ENCODE data around the gene RWDD1. TPM values are rescaled to one million over a fixed set of nuclear protein-coding genes. Genes with fewer than 3 reads are reported as not detected.

The RWDD1 gene
- total and polyA plus RNA-seq, 3 donors from 2014 or later = 15.6 to 27.8 (median 20.5) TPM

- Histone ChIP-seq H3K4me1 (no peaks in the 10 kb centered on the region), H3K27me3 (no peaks in the 10 kb centered on the region), H3K27ac (no peak overlapping the region), H3K36me3 (ENCODE audit: low read depth, missing control alignments) (no peaks in the 10 kb centered on the region), H3K4me3 (no peak overlapping the region), H3K9me3 (no peaks in the 10 kb centered on the region)
- no peak for DNase-seq
- TF ChIP-seq, protein P1, sequence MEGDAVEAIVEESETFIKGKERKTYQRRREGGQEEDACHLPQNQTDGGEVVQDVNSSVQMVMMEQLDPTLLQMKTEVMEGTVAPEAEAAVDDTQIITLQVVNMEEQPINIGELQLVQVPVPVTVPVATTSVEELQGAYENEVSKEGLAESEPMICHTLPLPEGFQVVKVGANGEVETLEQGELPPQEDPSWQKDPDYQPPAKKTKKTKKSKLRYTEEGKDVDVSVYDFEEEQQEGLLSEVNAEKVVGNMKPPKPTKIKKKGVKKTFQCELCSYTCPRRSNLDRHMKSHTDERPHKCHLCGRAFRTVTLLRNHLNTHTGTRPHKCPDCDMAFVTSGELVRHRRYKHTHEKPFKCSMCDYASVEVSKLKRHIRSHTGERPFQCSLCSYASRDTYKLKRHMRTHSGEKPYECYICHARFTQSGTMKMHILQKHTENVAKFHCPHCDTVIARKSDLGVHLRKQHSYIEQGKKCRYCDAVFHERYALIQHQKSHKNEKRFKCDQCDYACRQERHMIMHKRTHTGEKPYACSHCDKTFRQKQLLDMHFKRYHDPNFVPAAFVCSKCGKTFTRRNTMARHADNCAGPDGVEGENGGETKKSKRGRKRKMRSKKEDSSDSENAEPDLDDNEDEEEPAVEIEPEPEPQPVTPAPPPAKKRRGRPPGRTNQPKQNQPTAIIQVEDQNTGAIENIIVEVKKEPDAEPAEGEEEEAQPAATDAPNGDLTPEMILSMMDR (IDR thresholded peaks at IDR 0.05) = no peak
- no peak for TF ChIP-seq POLR2A (IDR thresholded peaks at IDR 0.05)
- intact Hi-C loops (cut with DNase I; ENCODE audit: low total_unique reads) = no loop called here
Measured at GRCh38 chr6:116543149-116543548, 28.2 kb upstream of the RWDD1 start.

GRCh38 chr6:116545651-116546050 is 25.7 kb upstream of the RWDD1 start, which contains the start of gene TRAPPC3L:
TSS of gene TRAPPC3L (minus strand) at chr6:116545684. CDS start at chr6:116545514, 170 bp downstream.
- no peaks in the 10 kb centered on the region for H3K4me1 ChIP-seq
- no peak for DNase-seq
- no peak within 1 kb of the TSS for H3K27ac ChIP-seq
- intact Hi-C loops (cut with DNase I; ENCODE audit: low total_unique reads) = no loop called here
- H3K4me3 ChIP-seq = no peak within 1 kb of the TSS
- H3K27me3 ChIP-seq = no peaks in the 10 kb centered on the region
- no peak for TF ChIP-seq POLR2A (IDR thresholded peaks at IDR 0.05)
- TF ChIP-seq, protein P1 (IDR thresholded peaks at IDR 0.05) = no peak
- WGBS, 2 donors = 58 to 59% methylated on average over 4 of the region's 4 CpGs
- H3K9me3 ChIP-seq = no peaks in the 10 kb centered on the region
- no peaks in the 10 kb centered on the region for H3K36me3 ChIP-seq (ENCODE audit: low read depth, missing control alignments)

- no peak for DNase-seq
- Histone ChIP-seq H3K27ac (no peak overlapping the region), H3K36me3 (ENCODE audit: low read depth, missing control alignments) (no peaks in the 10 kb centered on the region), H3K9me3 (no peaks in the 10 kb centered on the region), H3K4me1 (no peaks in the 10 kb centered on the region), H3K27me3 (no peaks in the 10 kb centered on the region), H3K4me3 (no peak overlapping the region)
- intact Hi-C loops (cut with DNase I; ENCODE audit: low total_unique reads) = no loop called here
- 82 to 88% methylated on average over 6 of the region's 6 CpGs for WGBS, 2 donors
- no peak for TF ChIP-seq POLR2A (IDR thresholded peaks at IDR 0.05)
- TF ChIP-seq, protein P1 (IDR thresholded peaks at IDR 0.05) = no peak
Measured at GRCh38 chr6:116547358-116547757, 23.9 kb upstream of the RWDD1 start.

DNA sequence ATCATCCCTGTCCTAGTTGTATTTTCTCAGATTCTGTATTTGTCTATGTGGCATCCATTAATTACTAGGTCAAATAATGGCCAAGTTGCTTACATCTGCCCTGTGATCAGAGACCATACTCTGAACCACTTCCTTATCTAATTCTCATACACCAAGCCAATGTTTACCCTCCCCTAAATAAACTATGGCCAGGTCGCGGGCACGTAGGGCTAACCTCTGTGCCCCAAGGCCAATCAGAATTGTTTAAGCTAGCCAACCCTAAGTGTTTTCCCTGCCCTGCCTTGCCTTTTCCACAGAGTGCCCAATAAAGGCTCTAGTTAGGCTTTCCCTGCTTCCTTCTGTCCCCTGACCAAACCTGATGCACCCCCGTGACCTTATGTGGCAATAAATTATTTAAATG is 20.5 kb upstream of the RWDD1 start:
- no peaks in the 10 kb centered on the region for H3K9me3 ChIP-seq
- 51 to 61% methylated on average over 4 of the region's 4 CpGs for WGBS, 2 donors
- intact Hi-C loops (cut with DNase I; ENCODE audit: low total_unique reads) = no loop called here

DNA sequence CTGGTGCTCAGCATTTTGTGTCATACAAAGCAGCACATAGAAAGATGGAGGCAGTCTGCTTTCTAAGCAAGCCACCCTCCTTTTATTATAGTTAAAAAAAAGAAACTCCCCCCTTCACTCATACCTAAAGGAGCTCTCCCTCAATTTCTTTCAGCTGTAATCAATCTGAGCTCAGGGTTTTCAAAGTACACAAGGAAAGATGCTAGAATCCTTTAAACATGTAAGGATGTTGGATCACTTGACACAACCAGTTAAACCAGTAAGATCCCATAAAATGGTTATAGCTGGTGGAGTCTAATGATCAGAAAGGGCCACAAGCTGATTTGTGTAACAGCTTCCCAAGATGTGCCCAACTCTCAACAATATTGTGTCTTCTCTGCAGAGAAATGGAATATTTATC is 17.9 kb upstream of the RWDD1 start, which contains the start of gene CALHM4:
CALHM4 (plus strand) TSS at position 301 of the 400 bp plus-strand sequence; CDS start at position 344, 43 bp downstream.
- H3K9me3 ChIP-seq = no peaks in the 10 kb centered on the region
- H3K4me1 ChIP-seq = no peaks in the 10 kb centered on the region
- intact Hi-C loops (cut with DNase I; ENCODE audit: low total_unique reads) = no loop called here
- H3K36me3 ChIP-seq (ENCODE audit: low read depth, missing control alignments) = no peaks in the 10 kb centered on the region
- H3K27ac ChIP-seq = no peak within 1 kb of the TSS
- H3K4me3 ChIP-seq = peak within 1 kb of the TSS in 1 of 2 donors; percentile 18
- no peak for DNase-seq
- TF ChIP-seq, protein P1 (IDR thresholded peaks at IDR 0.05) = no peak
- H3K27me3 ChIP-seq = no peaks in the 10 kb centered on the region

More for the DNA sequence above, 20.5 kb upstream of the RWDD1 start:
- Histone ChIP-seq H3K4me1 (no peaks in the 10 kb centered on the region), H3K27ac (no peak overlapping the region), H3K4me3 (no peak overlapping the region), H3K36me3 (ENCODE audit: low read depth, missing control alignments) (no peaks in the 10 kb centered on the region), H3K27me3 (no peaks in the 10 kb centered on the region)
- DNase-seq = no peak
- no peak for TF ChIP-seq POLR2A (IDR thresholded peaks at IDR 0.05)
- TF ChIP-seq, protein P1 (IDR thresholded peaks at IDR 0.05) = no peak
